NCI-H2107 treated with DMSO at 0.1 percent for 48 hours (cell line): ENCODE data around the gene NCR1.
"Not testable (repeated sequence)": the region's sequence is repeated elsewhere in the genome, so short reads cannot be mapped to it uniquely, and the experiment has no call there.

Experiments
- DNase-seq: peaks from one replicate; lab custom pipeline; 2025; ENCODE audit not compliant: unreplicated experiment; lab: John Stamatoyannopoulos, UW

The NCR1 gene, protein sequence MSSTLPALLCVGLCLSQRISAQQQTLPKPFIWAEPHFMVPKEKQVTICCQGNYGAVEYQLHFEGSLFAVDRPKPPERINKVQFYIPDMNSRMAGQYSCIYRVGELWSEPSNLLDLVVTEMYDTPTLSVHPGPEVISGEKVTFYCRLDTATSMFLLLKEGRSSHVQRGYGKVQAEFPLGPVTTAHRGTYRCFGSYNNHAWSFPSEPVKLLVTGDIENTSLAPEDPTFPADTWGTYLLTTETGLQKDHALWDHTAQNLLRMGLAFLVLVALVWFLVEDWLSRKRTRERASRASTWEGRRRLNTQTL

DNA sequence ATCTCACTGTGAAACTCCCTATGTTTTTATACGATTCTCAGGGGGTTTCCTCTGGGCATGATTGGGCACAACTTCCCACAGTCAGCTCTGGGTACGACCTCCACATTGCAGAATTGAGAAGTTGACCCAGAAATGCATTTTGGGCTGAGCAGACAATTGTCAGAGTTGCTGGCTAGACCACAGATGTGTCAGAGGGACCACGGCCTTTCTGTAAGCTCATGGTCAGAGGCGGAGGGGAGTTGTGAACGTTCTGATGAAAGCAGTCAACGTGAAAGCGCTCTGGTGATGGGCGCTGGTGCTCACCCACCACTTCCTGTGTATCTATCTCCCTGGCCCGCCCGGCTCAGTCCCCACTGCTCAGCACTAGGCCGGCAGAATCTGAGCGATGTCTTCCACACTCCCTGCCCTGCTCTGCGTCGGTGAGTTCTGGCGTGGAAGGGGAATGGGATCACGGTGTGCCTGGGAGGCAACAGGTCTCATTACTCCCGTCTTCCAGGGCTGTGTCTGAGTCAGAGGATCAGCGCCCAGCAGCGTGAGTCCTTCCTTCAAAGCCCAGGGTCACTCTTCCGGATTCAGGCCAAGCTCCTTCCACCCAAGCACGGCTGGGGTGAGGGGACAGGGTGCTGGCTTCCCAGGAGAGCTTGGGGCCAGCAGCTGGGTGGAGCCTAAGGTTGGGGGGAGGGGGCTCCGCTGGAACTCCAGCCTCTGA lies at the start of gene NCR1:
Gene NCR1 (plus strand): TSS at position 346 of the 709 bp plus-strand sequence. CDS start 40 bp downstream, at position 386.
- no peak for DNase-seq

DNA sequence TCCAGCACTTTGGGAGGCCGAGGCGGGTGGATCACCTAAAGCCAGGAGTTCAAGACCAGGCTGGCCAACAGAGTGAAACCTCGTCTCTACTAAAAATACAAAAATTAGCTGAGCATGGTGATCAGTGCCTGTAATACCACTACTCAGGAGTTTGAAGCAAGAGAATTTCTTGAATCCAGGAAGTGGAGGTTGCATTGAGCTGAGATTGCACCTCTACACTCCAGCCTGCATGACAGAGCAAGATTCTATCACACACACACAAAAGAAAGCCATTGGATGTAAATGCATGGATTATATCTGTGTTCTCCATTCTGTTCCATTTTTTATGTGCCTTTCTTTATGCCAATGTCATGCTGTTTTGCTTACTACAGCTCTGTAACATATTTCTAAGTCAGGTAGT lies 47.5 kb upstream of the NCR1 start:
- DNase-seq: not testable (repeated sequence)

DNA sequence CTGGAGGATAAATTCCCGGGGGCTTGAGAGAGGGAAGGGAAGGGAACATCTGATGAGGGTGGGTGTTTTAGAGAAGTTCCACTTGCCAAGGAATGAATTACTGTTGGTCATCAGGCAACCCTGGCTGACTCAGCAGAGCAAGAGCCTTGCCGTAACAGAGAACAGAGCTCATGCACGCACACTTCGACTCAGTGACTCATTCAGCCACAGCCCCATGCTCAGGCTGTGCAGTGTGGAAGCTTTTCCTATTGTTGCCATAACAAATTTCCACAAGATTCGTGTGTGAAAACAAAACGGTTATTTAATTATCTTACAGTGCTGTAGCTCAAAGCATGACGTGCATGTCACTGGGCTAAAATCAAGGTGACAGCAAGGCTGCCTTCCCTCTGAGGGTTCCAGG lies 46.5 kb upstream of the NCR1 start:
- DNase-seq: not testable (repeated sequence)

DNA sequence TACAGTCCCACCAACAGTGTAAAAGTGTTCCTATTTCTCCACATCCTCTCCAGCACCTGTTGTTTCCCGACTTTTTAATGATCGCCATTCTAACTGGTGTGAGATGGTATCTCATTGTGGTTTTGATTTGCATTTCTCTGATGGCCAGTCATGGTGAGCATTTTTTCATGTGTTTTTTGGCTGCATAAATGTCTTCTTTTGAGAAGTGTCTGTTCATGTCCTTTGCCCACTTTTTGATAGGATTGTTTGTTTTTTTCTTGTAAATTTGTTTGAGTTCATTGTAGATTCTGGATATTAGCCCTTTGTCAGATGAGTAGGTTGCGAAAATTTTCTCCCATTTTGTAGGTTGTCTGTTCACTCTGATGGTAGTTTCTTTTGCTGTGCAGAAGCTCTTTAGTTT lies 42.5 kb upstream of the NCR1 start:
- not testable (repeated sequence) for DNase-seq

DNA sequence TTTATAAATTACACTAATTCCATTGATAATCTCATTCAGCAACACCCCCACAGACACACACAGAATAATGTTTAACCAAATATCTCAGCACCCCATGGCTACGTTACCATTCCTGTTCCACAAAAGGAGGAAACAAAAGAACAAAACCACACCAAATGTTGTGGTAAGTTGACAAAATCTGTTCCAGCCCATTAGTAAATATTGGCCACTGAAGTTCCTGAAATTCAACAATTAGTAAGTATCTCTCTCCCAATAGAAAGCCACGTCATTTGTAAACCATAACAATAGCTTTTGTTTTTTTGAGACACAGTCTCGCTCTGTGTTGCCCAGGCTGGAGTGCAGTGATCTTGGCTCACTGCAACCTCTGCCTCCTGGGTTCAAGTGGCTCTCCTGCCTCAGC lies 34.3 kb upstream of the NCR1 start:
- DNase-seq: no peak

DNA sequence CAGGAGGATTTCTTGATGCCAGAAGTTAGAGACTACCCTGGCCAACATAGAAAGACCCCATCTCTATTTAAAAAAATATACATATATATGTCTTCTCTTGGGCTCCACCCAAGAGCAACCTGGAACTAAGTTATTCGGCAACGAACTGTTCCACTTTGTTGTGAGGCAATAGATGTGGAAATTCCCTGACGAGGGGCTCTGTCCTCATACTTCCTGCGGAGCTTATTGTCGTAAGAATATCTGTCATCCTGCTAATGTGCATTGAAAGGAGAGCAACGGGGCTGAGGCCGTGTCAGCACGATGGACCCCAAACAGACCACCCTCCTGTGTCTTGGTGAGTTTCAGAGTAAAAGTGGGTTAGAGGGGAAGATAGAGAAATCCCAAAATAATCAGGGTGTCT lies 32.0 kb upstream of the NCR1 start, which contains the start of gene FCAR:
Gene FCAR (plus strand): TSS at position 246 of the 400 bp plus-strand sequence. CDS start 55 bp downstream, at position 301.
- no peak for DNase-seq

DNA sequence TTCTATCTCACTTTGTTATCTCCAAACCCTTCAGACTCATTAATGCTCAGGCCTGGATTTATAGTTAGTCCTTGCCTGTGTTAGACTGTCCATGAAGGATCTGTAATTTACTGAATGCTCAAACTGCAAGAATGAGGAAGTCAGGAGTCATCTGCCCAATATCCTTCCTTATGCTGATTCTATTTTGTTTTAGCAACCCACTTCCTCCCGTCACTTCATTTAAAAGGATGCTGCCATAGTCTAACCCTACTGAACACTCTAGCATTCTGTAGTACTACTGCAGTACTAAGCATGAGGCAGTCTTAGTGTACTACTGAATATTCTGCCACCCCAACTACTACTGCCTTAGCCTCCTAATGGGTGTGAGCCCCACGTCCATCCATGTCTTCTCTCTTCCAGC lies 30.4 kb upstream of the NCR1 start:
- no peak for DNase-seq

DNA sequence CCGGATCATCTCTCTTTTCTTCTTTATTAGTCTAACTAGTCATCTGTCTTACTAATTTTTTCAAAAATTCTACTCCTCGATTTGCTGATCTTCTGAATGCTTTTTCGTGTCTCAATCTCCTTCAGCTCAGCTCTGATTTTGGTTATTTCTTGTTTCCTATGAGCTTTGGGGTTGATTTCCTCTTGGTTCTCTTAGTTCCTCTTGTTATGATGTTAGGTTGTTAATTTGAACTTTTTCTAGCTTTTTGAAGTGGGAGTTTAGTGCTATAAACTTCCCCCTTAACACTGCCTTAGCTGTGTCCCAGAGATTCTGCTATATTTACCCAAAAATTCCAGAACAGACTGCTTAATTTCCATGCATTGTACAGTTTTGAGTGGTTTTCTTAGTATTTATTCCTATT lies 28.5 kb upstream of the NCR1 start:
- DNase-seq: no peak

DNA sequence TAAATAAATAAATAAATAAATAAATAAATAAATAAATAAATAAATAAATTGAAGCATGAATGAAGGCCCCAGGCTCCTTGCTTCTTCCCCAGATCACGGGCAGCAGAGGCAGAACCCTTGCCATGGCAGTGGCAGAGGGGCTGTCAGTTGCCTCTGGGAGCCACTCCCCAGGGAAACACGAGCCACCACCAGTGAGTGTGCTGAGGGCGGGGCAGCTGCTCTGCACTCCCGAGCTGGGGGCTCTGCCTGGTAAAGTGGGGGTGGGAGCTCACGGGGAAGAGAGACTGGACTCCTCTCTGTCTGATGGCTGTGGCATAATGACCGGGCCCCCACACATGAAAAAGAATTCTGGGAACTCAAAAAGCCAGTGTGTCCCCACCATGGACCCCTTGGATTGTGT lies 24.1 kb upstream of the NCR1 start:
- DNase-seq: no peak

DNA sequence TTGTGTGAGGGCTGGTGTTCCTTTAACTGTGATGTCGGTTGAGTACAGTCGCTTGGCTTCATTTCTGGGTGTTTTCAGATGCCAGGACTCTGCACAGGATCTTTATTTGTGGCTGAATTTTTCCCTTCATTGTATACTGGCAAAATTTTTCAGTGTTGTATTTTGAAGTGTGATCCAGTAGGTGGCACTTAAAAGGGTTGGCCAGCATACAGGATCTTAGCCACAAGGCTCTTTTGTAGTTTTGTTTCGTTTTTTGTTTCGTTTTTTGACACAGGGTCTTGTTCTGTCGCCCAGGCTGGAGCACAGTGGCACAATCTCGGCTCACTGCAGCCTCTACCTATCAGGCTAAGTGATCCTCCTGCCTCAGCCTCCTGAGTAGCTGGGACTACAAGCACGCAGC lies 23.2 kb upstream of the NCR1 start:
- DNase-seq: no peak

DNA sequence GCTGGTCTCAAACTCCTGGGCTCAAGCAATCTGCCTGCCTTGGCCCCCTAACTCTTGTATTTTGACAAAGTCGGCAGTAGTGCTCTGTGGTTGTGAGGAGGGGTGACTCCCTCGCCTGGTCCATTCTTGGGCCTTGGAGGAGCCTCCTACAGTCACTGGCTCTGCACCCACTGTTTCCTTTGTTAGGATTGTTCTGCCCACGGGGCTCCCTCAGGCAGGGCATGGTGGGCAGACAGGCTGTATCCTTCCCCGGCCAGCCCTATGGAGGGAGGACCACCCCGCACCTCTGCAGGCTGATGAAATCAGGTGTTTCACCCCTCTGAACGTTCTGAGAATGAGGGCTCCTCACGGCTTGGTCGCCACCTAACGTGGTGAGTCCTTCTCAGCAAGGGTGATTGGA lies 22.7 kb upstream of the NCR1 start:
- no peak for DNase-seq

DNA sequence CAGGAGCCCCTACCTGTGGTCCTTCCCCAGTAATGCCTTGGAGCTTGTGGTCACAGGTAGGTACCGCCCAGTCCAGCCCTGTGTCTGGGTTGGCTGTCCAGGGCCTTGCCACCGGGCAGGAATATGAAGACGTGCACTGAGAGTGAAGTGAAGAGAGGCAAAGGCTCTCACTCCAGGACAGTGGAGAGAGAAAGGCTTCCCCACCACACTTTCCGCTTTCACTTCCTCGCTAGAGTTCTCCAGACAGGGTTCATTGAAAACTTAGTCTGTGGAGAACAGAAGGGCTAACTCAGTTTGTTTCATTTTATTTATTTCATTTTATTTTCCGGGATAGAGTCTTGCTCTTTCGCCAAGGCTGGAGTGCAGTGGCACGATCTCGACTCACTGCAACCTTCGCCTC lies 17.7 kb upstream of the NCR1 start:
- no peak for DNase-seq

DNA sequence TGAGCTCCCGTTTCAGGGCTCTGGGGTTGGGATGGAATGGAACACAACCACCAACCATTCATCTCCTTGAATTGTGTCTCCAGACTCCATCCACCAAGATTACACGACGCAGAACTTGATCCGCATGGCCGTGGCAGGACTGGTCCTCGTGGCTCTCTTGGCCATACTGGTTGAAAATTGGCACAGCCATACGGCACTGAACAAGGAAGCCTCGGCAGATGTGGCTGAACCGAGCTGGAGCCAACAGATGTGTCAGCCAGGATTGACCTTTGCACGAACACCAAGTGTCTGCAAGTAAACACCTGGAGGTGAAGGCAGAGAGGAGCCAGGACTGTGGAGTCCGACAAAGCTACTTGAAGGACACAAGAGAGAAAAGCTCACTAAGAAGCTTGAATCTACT lies 16.4 kb upstream of the NCR1 start:
- DNase-seq: no peak

DNA sequence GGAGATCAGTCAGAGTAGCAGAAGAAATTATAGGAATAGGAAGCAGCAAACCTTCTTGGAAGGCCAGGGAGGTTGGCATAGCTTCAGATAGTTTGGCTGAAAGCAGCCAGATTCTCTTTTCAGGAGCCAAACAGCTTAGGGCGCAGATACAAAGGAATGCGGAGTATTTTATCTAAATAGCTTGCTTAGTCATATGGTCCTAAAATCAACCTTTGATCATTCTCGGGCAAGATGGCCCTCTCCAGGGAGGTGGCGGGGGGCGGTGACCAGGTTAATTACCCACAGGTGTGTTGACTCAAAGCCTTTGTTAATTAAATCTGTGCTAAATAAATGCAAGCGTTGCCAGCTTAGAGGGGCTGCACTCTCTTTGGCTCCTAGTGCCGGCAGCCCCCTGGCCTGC lies 12.5 kb upstream of the NCR1 start:
- no peak for DNase-seq

DNA sequence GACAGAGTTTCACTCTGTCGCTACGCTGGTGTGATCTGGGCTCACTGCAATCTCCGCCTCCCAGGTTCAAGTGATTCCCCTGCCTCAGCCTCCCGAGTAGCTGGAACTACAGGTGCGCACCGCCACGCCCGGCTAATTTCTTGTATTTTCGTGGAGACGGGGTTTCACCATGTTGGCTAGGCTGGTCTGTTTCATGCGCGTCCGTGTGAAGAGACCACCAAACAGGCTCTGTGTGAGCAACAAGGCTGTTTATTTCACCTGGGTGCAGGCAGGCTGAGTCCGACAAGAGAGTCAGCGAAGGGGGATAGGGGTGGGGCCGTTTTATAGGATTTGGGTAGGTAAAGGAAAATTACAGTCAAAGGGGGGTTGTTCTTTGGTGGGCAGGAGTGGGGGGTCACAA lies 11.8 kb upstream of the NCR1 start:
- DNase-seq: not testable (repeated sequence)

DNA sequence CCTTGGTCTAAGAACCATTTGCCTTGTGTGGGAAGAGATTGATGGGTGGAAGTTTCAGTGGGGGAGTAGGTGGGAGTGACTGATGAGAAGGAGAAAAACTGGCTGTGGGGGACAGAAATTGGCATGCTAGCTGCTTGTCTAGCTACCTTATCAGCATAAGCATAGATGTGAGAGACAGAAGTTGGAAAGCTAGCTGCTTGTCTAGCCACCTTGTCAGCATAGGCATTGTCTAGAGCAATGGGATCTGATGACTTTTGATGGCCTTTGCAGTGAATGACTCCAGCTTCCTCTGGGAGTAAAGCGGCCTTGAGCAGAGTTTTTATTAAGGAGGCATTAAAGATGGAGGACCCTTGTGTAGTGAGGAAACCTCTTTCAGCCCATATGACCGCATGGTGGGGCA lies 9.9 kb upstream of the NCR1 start:
- no peak for DNase-seq

DNA sequence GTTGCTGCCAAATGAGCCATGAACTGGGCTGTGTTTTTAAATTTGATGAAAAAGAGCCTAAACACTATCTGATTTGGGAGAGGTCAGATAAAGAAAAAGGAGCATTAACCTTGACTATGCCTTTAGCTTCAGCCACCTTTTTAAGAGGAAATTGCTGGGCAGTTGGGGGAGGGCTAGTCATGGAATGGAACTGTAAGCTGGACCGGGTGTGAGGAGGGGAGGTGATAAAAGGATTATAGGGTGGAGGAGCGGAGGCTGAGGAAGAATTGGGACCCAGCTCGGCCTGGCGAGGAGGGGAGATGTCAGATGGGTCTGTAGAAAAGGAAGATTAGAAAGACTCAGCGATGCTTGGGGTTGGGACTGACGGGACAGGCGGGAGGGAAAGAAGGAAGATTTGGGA lies 7.3 kb upstream of the NCR1 start:
- DNase-seq: not testable (repeated sequence)

DNA sequence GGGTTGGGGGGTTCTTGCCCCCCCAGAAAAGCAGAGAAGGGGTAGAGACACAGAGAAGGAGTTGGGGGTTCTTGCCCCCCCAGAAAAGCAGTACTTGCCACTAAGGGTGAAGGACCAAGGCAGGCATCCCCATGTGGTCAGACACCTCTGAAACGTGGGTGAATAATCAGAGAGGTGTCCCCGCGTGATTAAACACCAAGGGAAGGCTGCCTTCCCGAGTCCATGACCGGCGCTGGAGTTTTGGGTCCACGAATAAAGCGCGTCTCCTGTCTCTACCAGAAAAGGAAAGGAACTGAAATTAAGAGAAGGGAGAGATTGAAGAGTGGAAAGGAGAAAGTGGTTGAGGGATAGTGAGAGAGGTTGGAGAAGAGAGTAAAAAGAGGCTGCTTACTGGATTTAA lies 6.3 kb upstream of the NCR1 start:
- DNase-seq: not testable (repeated sequence)

DNA sequence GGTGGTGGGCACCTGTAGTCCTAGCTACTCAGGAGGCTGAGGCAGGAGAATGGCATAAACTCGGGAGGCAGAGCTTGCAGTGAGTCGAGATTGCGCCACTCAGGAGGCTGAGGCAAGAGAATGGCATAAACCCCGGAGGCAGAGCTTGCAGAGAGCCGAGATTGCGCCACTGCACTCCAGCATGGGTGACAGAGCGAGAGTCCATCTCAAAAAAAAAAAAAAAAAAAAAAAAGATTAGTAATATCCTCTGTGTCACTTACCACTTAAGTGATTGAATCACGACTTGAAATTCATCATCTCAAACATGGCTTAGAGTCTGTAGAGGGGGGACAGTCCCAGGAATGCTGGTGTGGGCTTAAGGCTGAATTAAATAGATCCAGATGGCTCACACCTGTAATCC lies 4.8 kb upstream of the NCR1 start:
- not testable (repeated sequence) for DNase-seq

DNA sequence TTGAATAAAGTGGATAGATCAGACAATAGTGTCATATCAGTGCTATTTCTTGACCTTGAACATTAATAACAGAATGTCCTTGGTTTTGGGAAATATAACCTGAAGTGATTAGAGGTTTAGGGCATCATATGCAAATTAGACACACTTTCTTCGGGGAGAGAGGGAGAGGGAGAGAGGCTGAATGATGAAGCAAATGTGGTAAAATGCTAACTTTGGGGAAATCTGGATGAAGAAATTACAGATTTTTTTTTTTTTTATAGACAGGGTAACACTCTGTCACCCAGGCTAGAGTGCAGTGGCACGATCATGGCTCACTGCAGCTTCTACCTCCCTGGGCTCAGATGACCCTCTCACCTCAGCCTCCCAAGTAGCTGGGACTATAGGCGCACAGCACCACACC lies 3.9 kb upstream of the NCR1 start:
- DNase-seq: no peak

DNA sequence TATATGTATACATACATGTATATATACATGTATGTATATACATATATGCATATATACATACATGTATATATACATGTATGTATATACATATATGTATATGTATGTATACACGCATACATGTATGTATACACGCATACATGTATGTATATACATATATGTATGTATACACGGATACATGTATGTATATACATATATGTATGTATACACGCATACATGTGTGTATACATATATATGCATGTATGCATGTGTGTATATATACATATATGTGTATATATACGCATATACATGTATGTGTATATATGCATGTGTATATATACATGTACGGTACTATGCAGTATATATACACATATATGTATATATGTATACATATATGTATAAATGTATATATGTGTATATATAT lies 2.6 kb upstream of the NCR1 start:
- no peak for DNase-seq

DNA sequence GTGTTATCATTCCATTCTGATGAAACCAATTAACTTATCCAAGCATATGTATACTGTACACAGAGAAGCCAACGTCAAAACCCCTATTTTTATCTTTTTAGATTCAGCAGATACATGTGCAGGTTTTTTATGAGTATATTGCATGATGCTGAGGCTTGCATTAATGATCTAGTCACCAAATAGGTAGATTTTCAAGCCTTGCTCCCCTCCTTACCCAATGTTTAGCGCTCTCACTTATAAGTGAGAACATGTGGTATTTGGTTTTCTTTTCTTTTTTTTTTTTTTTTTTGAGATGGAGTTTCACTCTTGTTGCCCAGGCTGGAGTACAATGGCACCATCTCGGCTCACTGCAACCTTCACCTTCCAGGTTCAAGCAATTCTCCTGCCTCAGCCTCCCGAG lies 1.7 kb upstream of the NCR1 start:
- DNase-seq: not testable (repeated sequence)

DNA sequence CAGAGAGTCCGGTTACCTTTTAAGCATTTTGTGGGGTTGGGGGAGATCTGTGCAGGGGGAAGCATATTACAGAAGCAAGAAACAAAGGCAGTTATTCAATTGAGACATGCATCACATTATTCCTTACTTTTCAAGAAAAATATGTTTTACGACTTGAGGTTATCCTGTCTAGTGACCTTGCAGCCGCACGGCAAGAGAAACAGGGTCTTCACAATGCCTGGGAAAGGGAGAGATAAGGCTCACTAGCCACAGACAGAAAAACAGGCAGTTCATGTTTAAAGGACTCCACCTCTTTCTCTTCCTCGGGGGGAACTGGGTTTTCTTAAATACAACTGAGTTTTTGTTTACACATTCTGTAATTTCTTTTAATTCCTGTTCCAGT lies 536 bp upstream of the NCR1 start:
- DNase-seq: no peak
